ENCODE measurements around the gene PVALEF. TPM values are rescaled to one million over a fixed set of nuclear protein-coding genes. Genes with fewer than 3 reads are reported as not detected.

Gene PVALEF
- total RNA-seq, 5 donors from 2014 or later (not counting 1 experiment from before 2014, with no cell fraction given), result not detected

GRCh38 chr17:81171941-81172340, 6.6 kb downstream of the PVALEF start:
- CTCF ChIA-PET, result no interaction called here
- Mint-ChIP-seq H3K4me3 (no peak overlapping the region), H3K9me3 (no peaks in the 10 kb centered on the region), H3K36me3 (no peaks in the 10 kb centered on the region), H3K4me1 (peaks cover 0 to 4% (median 1%) of the 10 kb centered on the region in 3 donors), H3K27ac (no peak overlapping the region), H3K27me3 (peaks cover 5 to 9% of the 10 kb centered on the region in 2 donors)
- Histone ChIP-seq H3K4me3 (ENCODE audit: control insufficient read depth in 1 of 2, extremely low read depth in 1 of 2, low read length in 1 of 2) (no peak overlapping the region), H3K9me3 (no peaks in the 10 kb centered on the region), H3K27me3 (replicated peaks in 1 of 2; ENCODE audit: control insufficient read depth in 2 of 2, extremely low read depth in 1 of 2, insufficient read depth in 2 of 2, low read length in 1 of 2) (peaks cover 0 to 28% of the 10 kb centered on the region in 2 experiments), H3K27ac (ENCODE audit: low read length) (no peak overlapping the region), H3K36me3 (ENCODE audit: control insufficient read depth in 2 of 2, extremely low read depth in 1 of 2, insufficient read depth in 1 of 2, low read length in 1 of 2) (no peaks in the 10 kb centered on the region), H3K4me1 (ENCODE audit: control insufficient read depth in 1 of 2, extremely low read depth in 1 of 2, insufficient read depth in 2 of 2, low read length in 2 of 2) (no peaks in the 10 kb centered on the region)
- WGBS (ENCODE audit: insufficient coverage), result 69% methylated on average over 4 of the region's 8 CpGs
- ATAC-seq (replicated peaks in 1 of 4) (no peak), DNase-seq (no peak)
- POLR2A ChIA-PET, result no interaction called here

- Histone ChIP-seq H3K4me1 (ENCODE audit: control insufficient read depth in 1 of 2, extremely low read depth in 1 of 2, insufficient read depth in 2 of 2, low read length in 2 of 2) (no peaks in the 10 kb centered on the region), H3K9me3 (no peaks in the 10 kb centered on the region), H3K36me3 (ENCODE audit: control insufficient read depth in 2 of 2, extremely low read depth in 1 of 2, insufficient read depth in 1 of 2, low read length in 1 of 2) (no peaks in the 10 kb centered on the region), H3K27ac (ENCODE audit: low read length) (no peak overlapping the region), H3K27me3 (replicated peaks in 1 of 2; ENCODE audit: control insufficient read depth in 2 of 2, extremely low read depth in 1 of 2, insufficient read depth in 2 of 2, low read length in 1 of 2) (peaks cover 0 to 15% of the 10 kb centered on the region in 2 experiments), H3K4me3 (ENCODE audit: control insufficient read depth in 1 of 2, extremely low read depth in 1 of 2, low read length in 1 of 2) (no peak overlapping the region)
- POLR2A ChIA-PET, result no interaction called here
- CTCF ChIA-PET, result no interaction called here
- Mint-ChIP-seq H3K27ac (no peak overlapping the region), H3K27me3 (peaks cover 0 to 1% of the 10 kb centered on the region in 2 donors), H3K4me1 (no peaks in the 10 kb centered on the region), H3K4me3 (no peak overlapping the region), H3K9me3 (no peaks in the 10 kb centered on the region), H3K36me3 (no peaks in the 10 kb centered on the region)
- no peak for DNase-seq
- 81% methylated on average over 7 of the region's 11 CpGs for WGBS (ENCODE audit: insufficient coverage)
- no peak for ATAC-seq (replicated peaks in 1 of 4)
Observed at GRCh38 chr17:81173052-81173761, 7.9 kb downstream of the PVALEF start.

- Histone ChIP-seq H3K4me1 (ENCODE audit: control insufficient read depth in 1 of 2, extremely low read depth in 1 of 2, insufficient read depth in 2 of 2, low read length in 2 of 2) (no peaks in the 10 kb centered on the region), H3K9me3 (no peaks in the 10 kb centered on the region), H3K4me3 (ENCODE audit: control insufficient read depth in 1 of 2, extremely low read depth in 1 of 2, low read length in 1 of 2) (no peak overlapping the region), H3K36me3 (ENCODE audit: control insufficient read depth in 2 of 2, extremely low read depth in 1 of 2, insufficient read depth in 1 of 2, low read length in 1 of 2) (no peaks in the 10 kb centered on the region), H3K27ac (ENCODE audit: low read length) (no peak overlapping the region), H3K27me3 (replicated peaks in 1 of 2; ENCODE audit: control insufficient read depth in 2 of 2, extremely low read depth in 1 of 2, insufficient read depth in 2 of 2, low read length in 1 of 2) (peaks cover 0 to 11% of the 10 kb centered on the region in 2 experiments)
- CTCF ChIA-PET, result no interaction called here
- Mint-ChIP-seq H3K9me3 (no peaks in the 10 kb centered on the region), H3K4me1 (no peaks in the 10 kb centered on the region), H3K4me3 (no peak overlapping the region), H3K27me3 (peaks cover 0 to 1% of the 10 kb centered on the region in 2 donors), H3K27ac (no peak overlapping the region), H3K36me3 (no peaks in the 10 kb centered on the region)
- ATAC-seq (replicated peaks in 1 of 4), result no peak
- POLR2A ChIA-PET, result no interaction called here
- no peak for DNase-seq
- 67% methylated on average over 1 of the region's 1 CpG for WGBS (ENCODE audit: insufficient coverage)
Observed at GRCh38 chr17:81173762-81174155, 8.5 kb downstream of the PVALEF start.

- Mint-ChIP-seq H3K27ac (no peak overlapping the region), H3K9me3 (no peaks in the 10 kb centered on the region), H3K27me3 (peaks cover 0 to 1% of the 10 kb centered on the region in 2 donors), H3K4me3 (no peak overlapping the region), H3K36me3 (no peaks in the 10 kb centered on the region), H3K4me1 (no peaks in the 10 kb centered on the region)
- no peak overlapping the region for H3K27ac ChIP-seq (ENCODE audit: low read length)
- ATAC-seq (replicated peaks in 1 of 4) (no peak), DNase-seq (no peak)
- CTCF ChIA-PET, result no interaction called here
- H3K4me1 ChIP-seq (ENCODE audit: control insufficient read depth in 1 of 2, extremely low read depth in 1 of 2, insufficient read depth in 2 of 2, low read length in 2 of 2), result no peaks in the 10 kb centered on the region
- H3K36me3 ChIP-seq (ENCODE audit: control insufficient read depth in 2 of 2, extremely low read depth in 1 of 2, insufficient read depth in 1 of 2, low read length in 1 of 2), result no peaks in the 10 kb centered on the region
- peaks cover 0 to 11% of the 10 kb centered on the region in 2 experiments for H3K27me3 ChIP-seq (replicated peaks in 1 of 2; ENCODE audit: control insufficient read depth in 2 of 2, extremely low read depth in 1 of 2, insufficient read depth in 2 of 2, low read length in 1 of 2)
- H3K9me3 ChIP-seq, result no peaks in the 10 kb centered on the region
- POLR2A ChIA-PET, result no interaction called here
- H3K4me3 ChIP-seq (ENCODE audit: control insufficient read depth in 1 of 2, extremely low read depth in 1 of 2, low read length in 1 of 2), result no peak overlapping the region
- 100% methylated on average over 3 of the region's 7 CpGs for WGBS (ENCODE audit: insufficient coverage)
Observed at GRCh38 chr17:81176666-81177065, 11.4 kb downstream of the PVALEF start.

GRCh38 chr17:81178136-81179091, 13.1 kb downstream of the PVALEF start:
- Histone ChIP-seq H3K27ac (ENCODE audit: low read length) (no peak overlapping the region), H3K9me3 (no peaks in the 10 kb centered on the region), H3K36me3 (ENCODE audit: control insufficient read depth in 2 of 2, extremely low read depth in 1 of 2, insufficient read depth in 1 of 2, low read length in 1 of 2) (no peaks in the 10 kb centered on the region), H3K4me1 (ENCODE audit: control insufficient read depth in 1 of 2, extremely low read depth in 1 of 2, insufficient read depth in 2 of 2, low read length in 2 of 2) (no peaks in the 10 kb centered on the region), H3K27me3 (replicated peaks in 1 of 2; ENCODE audit: control insufficient read depth in 2 of 2, extremely low read depth in 1 of 2, insufficient read depth in 2 of 2, low read length in 1 of 2) (peaks cover 0 to 28% of the 10 kb centered on the region in 2 experiments), H3K4me3 (ENCODE audit: control insufficient read depth in 1 of 2, extremely low read depth in 1 of 2, low read length in 1 of 2) (no peak overlapping the region)
- Mint-ChIP-seq H3K4me3 (no peak overlapping the region), H3K27ac (no peak overlapping the region), H3K36me3 (no peaks in the 10 kb centered on the region), H3K27me3 (peaks cover 0 to 1% of the 10 kb centered on the region in 2 donors), H3K9me3 (no peaks in the 10 kb centered on the region), H3K4me1 (no peaks in the 10 kb centered on the region)
- ATAC-seq (replicated peaks in 1 of 4) (no peak), DNase-seq (no peak)
- ChIA-PET POLR2A (no interaction called here), CTCF (no interaction called here)
- 92% methylated on average over 15 of the region's 25 CpGs for WGBS (ENCODE audit: insufficient coverage)

GRCh38 chr17:81179220-81179619, 13.9 kb downstream of the PVALEF start:
- DNase-seq (no peak), ATAC-seq (replicated peaks in 1 of 4) (no peak)
- H3K27ac Mint-ChIP-seq, result no peak overlapping the region
- H3K4me1 Mint-ChIP-seq, result no peaks in the 10 kb centered on the region
- H3K4me3 ChIP-seq (ENCODE audit: control insufficient read depth in 1 of 2, extremely low read depth in 1 of 2, low read length in 1 of 2), result no peak overlapping the region
- no peak overlapping the region for H3K27ac ChIP-seq (ENCODE audit: low read length)
- ChIA-PET POLR2A (no interaction called here), CTCF (no interaction called here)
- peaks cover 0 to 36% of the 10 kb centered on the region in 2 experiments for H3K27me3 ChIP-seq (replicated peaks in 1 of 2; ENCODE audit: control insufficient read depth in 2 of 2, extremely low read depth in 1 of 2, insufficient read depth in 2 of 2, low read length in 1 of 2)
- WGBS (ENCODE audit: insufficient coverage), result 73% methylated on average over 5 of the region's 9 CpGs
- no peaks in the 10 kb centered on the region for H3K4me1 ChIP-seq (ENCODE audit: control insufficient read depth in 1 of 2, extremely low read depth in 1 of 2, insufficient read depth in 2 of 2, low read length in 2 of 2)
- peaks cover 0 to 4% of the 10 kb centered on the region in 2 donors for H3K27me3 Mint-ChIP-seq
- H3K9me3 ChIP-seq, result no peaks in the 10 kb centered on the region
- no peaks in the 10 kb centered on the region for H3K36me3 Mint-ChIP-seq
- H3K36me3 ChIP-seq (ENCODE audit: control insufficient read depth in 2 of 2, extremely low read depth in 1 of 2, insufficient read depth in 1 of 2, low read length in 1 of 2), result no peaks in the 10 kb centered on the region
- no peak overlapping the region for H3K4me3 Mint-ChIP-seq
- no peaks in the 10 kb centered on the region for H3K9me3 Mint-ChIP-seq

All from T-cell (primary cell).